GM21528 (cell line): Measurements from ENCODE around the gene CTXND1.

ENCODE experiments used
- ATAC-seq: cut with Tn5 transposase; IDR thresholded peaks from one replicate; pipeline ENCODE4 v1.9.1; 2021; ENCODE audit warnings: mild to moderate bottlenecking, moderate library complexity; ENCODE audit not compliant: unreplicated experiment, low FRiP score

The CTXND1 gene

GRCh38 chr15:80184554-80184953 is 67.5 kb downstream of the CTXND1 start:
- ATAC-seq = no peak

GRCh38 chr15:80183886-80184285 is 68.1 kb downstream of the CTXND1 start:
- no peak for ATAC-seq

DNA sequence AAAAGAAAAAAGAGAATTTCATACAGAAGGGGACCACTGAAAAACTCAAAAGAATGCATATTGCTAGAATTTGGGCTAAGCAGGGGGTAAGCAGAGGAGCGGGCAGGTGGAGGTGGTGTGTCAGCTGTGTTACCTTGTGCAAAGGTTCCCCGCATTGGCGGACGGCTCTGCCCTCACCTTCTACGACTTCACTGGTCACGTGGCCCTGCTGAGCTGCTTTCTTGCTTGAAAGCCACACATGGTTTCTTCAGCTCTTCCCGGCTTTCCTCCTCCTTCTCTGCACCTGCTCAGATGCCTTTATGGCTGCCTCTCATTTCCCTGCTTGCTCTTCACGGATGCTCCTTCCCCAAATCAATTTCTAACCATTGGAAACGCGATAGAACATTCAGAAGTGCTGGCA is 68.7 kb downstream of the CTXND1 start:
- ATAC-seq = no peak

- no peak for ATAC-seq
These were observed 69.3 kb downstream of the CTXND1 start for GRCh38 chr15:80182611-80183261.

DNA sequence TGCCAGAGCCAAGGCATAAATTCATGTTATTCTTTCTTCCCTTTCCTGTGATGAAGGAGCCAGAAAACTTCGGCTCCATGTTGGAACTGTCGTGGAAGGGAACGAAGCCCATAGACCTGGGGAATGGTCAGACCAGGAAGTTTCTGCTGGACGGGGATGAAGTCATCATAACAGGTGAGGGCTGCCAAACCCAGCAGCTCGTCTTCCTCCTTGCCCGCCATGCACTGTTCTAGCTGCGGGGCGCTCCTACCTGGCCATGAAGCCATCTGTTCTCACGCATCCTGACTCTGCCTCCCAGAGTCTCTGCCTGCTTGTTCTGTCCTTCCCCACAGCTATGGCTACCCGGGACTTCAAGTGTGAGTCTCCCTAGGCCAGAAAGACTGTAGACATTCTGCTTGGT is 71.0 kb downstream of the CTXND1 start:
- no peak for ATAC-seq

- no peak for ATAC-seq
These were observed 71.5 kb downstream of the CTXND1 start for GRCh38 chr15:80180468-80180867.

DNA sequence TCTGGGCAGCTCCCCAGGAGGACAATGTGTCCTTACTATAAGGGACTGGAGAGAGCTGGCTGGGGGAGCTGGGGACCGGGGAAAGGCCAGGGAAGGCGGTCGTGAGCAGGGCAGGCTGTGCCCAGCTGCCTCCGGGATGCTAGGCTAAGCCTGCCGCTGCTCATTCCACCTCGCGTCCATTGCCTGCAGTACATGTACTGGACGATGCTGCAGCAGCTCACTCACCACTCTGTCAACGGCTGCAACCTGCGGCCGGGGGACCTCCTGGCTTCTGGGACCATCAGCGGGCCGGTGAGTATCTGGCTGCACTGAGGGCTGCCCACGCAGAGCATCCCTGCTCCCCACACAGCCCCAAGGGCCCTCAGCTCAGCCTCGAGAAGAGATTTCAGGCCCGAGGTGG is 72.1 kb downstream of the CTXND1 start:
- ATAC-seq = no peak

DNA sequence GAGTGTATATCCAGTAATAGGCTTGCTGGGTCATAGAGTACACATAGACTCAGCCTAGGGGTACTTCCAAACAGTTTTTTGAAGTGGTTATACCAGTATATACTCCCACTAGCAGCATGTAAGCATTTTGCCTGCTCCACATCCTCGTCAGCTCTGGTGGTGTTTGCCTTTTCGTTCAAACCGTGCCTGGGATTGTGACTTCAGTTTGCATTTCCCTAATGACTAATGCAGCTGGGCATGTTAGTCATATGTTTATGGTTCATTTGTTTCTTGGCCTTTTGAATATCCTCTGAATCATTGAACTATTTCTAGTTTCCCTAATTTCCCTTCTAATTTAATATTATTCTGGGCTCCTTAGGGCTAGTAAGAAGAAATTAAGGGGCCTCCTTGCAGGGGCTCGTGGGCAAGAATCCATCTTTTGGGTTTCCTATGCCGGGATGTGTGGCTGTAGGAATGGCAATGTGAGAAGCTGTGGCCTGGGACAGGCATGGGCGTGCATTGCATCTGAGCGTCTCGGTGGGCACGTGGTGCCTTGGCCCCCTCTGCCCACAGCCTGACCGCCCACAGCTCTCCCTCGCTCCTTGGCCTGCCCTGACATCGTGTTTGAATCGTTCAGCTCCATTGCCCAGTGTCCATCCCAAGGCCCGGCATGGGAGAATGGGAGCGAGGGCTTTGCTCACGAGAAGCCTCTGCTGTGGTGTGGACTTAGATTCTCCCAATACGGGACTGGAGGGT is 72.8 kb downstream of the CTXND1 start:
- no peak for ATAC-seq

GRCh38 chr15:80177156-80177555 is 74.9 kb downstream of the CTXND1 start:
- no peak for ATAC-seq

DNA sequence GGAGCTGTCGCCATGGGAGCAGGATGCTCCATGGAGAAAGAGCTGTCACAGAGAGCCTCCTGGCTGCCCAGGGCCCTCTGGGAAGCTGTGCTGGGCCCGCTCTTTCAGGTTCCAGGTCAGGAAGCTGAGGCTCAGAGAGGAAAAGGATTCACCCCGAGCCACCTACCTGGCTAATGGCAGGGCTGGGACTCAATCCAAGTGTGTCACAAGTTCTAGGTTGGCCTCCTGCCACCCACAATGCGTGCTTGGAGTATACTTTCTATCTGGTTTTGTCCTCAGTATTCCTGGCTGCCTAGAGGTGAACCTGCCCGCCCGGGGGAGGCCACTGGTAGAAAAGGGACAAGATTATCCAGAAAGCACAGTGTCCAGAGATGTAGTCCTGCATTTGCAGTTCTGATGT is 75.6 kb downstream of the CTXND1 start:
- ATAC-seq = no peak

- no peak for ATAC-seq
These were observed 76.6 kb downstream of the CTXND1 start for GRCh38 chr15:80175436-80175835.

DNA sequence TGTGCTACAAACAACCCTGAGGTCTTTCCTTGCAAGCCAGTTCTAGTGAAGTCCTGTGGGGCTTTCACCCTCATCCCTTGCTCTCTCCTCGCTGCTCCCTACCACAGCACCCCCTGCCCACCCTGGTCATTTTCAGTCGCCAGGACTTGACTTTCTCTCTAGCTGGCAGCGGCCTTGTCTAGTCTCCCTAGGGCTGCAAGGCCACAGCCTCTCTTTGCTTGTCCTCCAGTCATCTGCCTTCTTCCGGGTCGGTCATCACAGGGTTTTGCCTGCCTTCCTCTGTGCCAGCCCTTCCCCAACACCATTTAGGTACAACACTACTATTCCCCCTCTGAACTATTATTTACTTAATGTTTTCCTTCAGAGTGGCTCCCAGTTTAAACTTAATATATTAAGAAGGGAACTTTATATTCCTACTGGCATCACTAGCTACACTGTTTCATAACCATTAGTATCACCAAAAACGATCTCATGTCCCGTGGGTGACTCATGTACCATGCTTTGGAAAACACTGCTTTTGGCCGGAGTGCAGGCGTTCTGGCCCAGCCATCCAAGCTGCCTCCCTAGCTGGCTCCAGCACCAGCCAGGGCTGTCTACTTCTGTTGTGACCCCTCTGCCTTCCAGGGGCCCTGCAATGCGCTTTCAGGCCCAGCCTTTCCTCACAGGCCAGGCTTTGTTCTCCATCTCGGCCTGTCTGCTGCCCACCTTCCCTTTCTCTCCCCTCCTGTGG is 77.8 kb downstream of the CTXND1 start:
- ATAC-seq = no peak

DNA sequence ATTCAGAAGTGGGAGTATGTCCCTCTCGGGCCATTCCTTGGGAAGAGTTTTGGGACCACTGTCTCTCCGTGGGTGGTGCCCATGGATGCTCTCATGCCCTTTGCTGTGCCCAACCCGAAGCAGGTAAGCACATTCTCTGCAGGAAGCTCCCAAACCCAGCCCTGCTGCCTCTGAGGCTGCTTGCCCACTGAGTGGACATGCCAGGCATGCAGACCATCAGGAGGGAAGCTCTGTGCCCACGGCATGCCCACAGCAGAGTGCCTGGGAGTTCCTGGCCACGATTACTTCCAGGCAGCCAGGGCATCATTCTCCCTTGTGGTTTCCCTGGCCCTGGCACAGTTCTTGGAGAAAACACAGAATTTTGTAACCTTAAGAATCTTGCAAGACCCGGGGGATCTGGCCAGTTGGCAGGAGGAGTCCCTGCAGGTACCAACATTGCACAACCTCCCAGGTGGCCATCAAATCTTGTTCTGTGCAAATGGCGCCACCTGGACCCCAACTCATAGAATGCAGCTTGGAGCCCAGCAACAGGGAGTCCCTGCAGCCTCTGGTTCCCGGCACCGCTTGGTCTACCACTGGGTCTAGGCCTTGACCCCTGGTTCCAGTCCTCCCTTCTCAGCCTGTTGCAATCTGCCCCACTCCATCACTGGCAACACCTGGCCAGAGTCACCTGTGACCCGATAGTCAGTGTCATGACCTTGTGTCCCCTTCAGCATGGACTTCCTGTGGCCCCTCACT is 78.8 kb downstream of the CTXND1 start:
- ATAC-seq = no peak

DNA sequence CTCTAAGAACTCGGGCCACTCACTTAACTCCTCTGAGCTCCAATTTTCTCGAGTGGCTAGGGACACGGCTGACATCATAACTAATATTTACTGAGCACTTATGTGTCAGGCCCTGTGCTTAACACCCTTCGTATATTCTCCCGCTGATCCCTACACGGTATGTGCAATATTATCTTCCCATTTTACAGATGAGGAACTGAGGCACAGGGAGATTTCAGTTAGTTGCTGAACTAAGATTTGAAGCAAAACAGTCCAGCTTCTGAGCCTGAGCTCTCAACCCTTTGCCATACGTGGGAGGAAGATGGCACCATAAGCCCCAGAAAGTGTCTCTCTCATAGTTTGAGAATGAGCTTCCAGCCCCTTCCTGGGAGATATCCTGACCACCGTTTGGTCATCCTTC is 79.6 kb downstream of the CTXND1 start:
- no peak for ATAC-seq

DNA sequence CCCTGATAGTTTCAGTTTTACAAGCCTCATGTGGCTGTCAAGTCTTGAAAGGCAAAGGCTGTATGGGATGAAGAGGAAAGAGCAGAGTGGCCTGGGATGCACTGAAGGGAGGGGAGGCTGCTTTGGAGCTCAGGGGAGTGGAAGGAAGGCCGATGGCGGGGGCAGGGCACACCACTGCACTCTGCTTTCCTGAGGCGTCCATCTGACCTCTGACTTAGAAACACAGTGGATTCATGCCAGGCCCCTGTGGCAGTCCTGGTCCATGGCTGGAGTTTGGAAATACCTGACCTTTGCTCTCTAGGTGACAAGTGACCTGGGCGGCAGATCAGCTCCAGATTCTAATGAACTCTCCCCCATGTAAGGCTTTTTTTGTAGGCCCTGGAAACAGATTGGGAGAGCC is 80.2 kb downstream of the CTXND1 start:
- ATAC-seq = no peak

GRCh38 chr15:80170596-80170995 is 81.4 kb downstream of the CTXND1 start:
- no peak for ATAC-seq

DNA sequence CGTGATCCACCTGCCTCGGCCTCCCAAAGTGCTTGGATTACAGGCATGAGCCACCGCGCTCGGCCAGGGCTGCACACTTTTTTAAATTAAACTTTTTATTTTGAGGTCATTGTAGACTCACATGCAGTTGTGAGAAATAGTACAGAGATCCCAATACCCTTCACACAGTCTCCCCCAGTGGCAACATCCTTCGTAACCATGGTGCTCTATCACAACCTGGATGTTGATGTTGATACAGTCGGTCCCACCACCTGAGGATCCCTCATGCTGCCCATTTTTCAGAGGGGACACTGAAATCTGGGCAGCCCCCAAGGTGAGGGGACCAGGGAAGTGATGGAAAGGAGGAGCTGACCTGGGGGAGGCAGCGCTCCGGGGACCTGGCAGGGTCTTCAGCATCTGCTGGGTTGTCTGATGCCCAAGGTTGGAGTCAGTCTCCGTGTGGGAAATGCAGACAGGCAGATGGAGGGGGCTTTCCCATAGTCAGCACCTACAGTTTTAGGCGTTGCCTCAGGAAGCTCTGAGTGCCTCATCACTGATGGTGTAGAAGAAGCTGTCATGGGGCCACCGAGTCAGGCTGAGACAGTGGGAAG is 82.2 kb downstream of the CTXND1 start:
- no peak for ATAC-seq

- ATAC-seq = no peak
These were observed 83.6 kb downstream of the CTXND1 start for GRCh38 chr15:80168421-80168820.

DNA sequence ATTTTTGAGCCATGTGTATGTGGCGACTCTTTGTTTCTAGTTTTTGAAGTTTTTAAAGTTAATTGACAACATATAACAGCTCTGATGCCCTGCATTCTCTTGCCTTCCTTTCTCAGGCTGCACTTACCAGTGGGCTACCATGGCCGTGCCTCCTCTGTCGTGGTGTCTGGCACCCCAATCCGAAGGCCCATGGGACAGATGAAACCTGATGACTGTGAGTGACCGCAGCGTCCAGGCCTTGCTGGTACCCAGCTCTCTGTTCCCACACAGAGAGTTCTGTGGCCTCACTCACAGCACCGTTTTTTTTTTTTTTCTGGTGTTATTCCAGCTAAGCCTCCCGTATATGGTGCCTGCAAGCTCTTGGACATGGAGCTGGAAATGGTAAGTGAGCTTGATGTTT is 84.1 kb downstream of the CTXND1 start:
- ATAC-seq = no peak

DNA sequence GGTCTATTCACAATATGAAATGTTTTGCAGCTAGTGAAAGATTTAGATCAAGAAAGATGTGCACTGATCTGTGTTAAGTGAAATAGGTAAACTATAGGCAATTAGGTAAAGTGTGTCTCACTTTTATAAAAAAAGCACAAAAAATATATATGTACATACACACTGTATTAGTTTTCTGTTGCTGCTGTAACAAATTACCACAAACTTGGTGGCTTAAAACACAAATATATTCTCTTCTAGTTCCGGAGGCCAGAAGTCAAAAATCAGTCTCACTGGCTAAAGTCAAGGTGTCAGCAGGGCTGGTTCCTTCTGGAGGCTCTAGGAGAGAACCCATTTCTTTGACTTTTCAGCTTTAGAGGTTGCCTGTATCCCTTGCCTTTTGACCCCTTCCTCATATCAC is 88.1 kb downstream of the CTXND1 start:
- ATAC-seq = no peak

DNA sequence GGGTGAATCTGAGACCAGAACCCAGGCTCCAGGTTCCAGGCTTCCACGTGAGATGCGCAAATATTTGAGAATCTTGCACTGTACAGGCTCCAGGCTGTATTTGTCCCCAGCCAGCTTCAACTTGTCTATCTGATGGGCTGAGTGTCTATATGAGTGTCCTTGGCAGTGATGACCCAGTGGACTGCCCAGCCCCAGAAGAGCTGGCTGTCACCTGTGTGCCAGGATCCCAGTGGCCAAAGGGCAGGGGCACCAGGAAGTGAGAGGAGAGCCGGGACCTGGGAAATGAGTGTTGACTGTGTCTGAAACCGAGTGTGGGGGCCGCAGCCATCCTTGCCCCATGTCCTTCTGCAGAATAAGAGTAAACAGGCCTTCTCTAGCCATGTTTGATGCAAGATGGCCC is 88.8 kb downstream of the CTXND1 start:
- no peak for ATAC-seq
